Esophagus squamous epithelium (tissue), 4 donors: ENCODE data around the gene APOLD1.

Source experiments
- CTCF ChIP-seq, 6 experiments: fragments of 450-650 bp in 4 of 6; fragments of 200-600 bp in 2 of 6; sonication (generic) in 2 of 6; IDR thresholded peaks; one replicate each; pipeline ENCODE4 v1.5.1; 2016 to 2019; ENCODE audit warnings: antibody characterized with exemption in 6 of 6, mild to moderate bottlenecking in 4 of 6, moderate library complexity in 4 of 6
- POLR2A ChIP-seq, 4 donors: fragments of 450-650 bp; IDR thresholded peaks; one replicate each; pipeline ENCODE4 v1.6.1; 2017; ENCODE audit warnings: antibody characterized with exemption in 4 of 4, mild to moderate bottlenecking in 4 of 4, moderate library complexity in 3 of 4

GRCh38 chr12:12745576-12746211 lies 39.8 kb upstream of the APOLD1 start:
- no peak for TF ChIP-seq CTCF (IDR thresholded peaks at IDR 0.05)
- TF ChIP-seq POLR2A (IDR thresholded peaks at IDR 0.05) = no peak
